GM23338 (cell line): Measurements from ENCODE around the gene MORN3. TPM values are rescaled to one million over a fixed set of nuclear protein-coding genes. Genes with fewer than 3 reads are reported as not detected.
A peak's percentile ranks its signal among the peaks of the same experiment; 100 is the strongest.

Experiments
- ATAC-seq: fragments of 200-7000 bp; cut with Tn5 transposase; 3 replicates; pipeline ENCODE4 v1.9.1; 2020
- DNase-seq: peaks from one replicate; pipeline ENCODE4 v3.0.0-alpha.2; 2015; ENCODE audit warnings: low spot score
- H2AFZ ChIP-seq: fragments of 200-600 bp; sonication (generic); 2 replicates; pipeline ENCODE4 v1.8.0; 2016; ENCODE audit warnings: antibody characterized with exemption, mild to moderate bottlenecking, moderate library complexity
- H3F3A ChIP-seq: fragments of 200-600 bp; sonication (generic); replicated peaks from 2 replicates; pipeline ENCODE4 v1.8.0; 2017; ENCODE audit warnings: antibody characterized with exemption, mixed run types, low read depth
- H3K27ac ChIP-seq: fragments of 200-600 bp; sonication (generic); 2 replicates; pipeline ENCODE4 v1.6.1; 2016; ENCODE audit warnings: low read depth
- H3K27me3 ChIP-seq: fragments of 200-600 bp; sonication (generic); 2 replicates; pipeline ENCODE4 v1.8.0; 2016; ENCODE audit warnings: mild to moderate bottlenecking, mixed run types, moderate library complexity; ENCODE audit not compliant: insufficient read depth
- H3K36me3 ChIP-seq: fragments of 200-600 bp; sonication (generic); 2 replicates; pipeline ENCODE4 v1.8.0; 2016; ENCODE audit warnings: mild to moderate bottlenecking; ENCODE audit not compliant: insufficient read depth
- H3K4me1 ChIP-seq: fragments of 200-600 bp; sonication (generic); 2 replicates; pipeline ENCODE4 v1.8.0; 2016; ENCODE audit warnings: mild to moderate bottlenecking, moderate library complexity; ENCODE audit not compliant: insufficient read depth
- H3K4me2 ChIP-seq: fragments of 200-600 bp; sonication (generic); 2 replicates; pipeline ENCODE4 v1.7.1; 2017; ENCODE audit warnings: mixed run types
- H3K4me3 ChIP-seq: fragments of 200-600 bp; sonication (generic); 2 replicates; pipeline ENCODE4 v1.6.1; 2016; ENCODE audit warnings: mixed run types
- H3K79me2 ChIP-seq: fragments of 200-600 bp; sonication (generic); replicated peaks from 2 replicates; pipeline ENCODE4 v1.8.0; 2017; ENCODE audit warnings: mild to moderate bottlenecking; ENCODE audit not compliant: insufficient read depth
- H3K9me2 ChIP-seq: fragments of 200-600 bp; sonication (generic); 2 replicates; pipeline ENCODE4 v1.8.0; 2017; ENCODE audit not compliant: insufficient read depth
- H4K20me1 ChIP-seq: fragments of 200-600 bp; sonication (generic); replicated peaks from 2 replicates; pipeline ENCODE4 v1.8.0; 2017; ENCODE audit warnings: mild to moderate bottlenecking; ENCODE audit not compliant: insufficient read depth
- H3K27ac Mint-ChIP-seq: 2 replicates; pipeline ENCODE4 v1.8.0; 2020; ENCODE audit warnings: inconsistent platforms, mild to moderate bottlenecking, moderate library complexity, mixed read lengths
- H3K27me3 Mint-ChIP-seq: 3 replicates; pipeline ENCODE4 v1.8.0; 2022; ENCODE audit warnings: low read depth, mild to moderate bottlenecking, moderate library complexity, mixed read lengths, inconsistent platforms; ENCODE audit not compliant: insufficient read depth, poor library complexity
- H3K36me3 Mint-ChIP-seq: 3 replicates; pipeline ENCODE4 v1.8.0; 2021; ENCODE audit warnings: low read depth, mild to moderate bottlenecking, inconsistent platforms, moderate library complexity, mixed read lengths
- H3K4me1 Mint-ChIP-seq: 3 replicates; pipeline ENCODE4 v1.8.0; 2020; ENCODE audit warnings: mild to moderate bottlenecking, inconsistent platforms, mixed read lengths
- H3K4me3 Mint-ChIP-seq: 3 replicates; pipeline ENCODE4 v1.8.0; 2021; ENCODE audit warnings: moderate library complexity, mild to moderate bottlenecking, inconsistent platforms, mixed read lengths
- H3K9me3 Mint-ChIP-seq: 3 replicates; pipeline ENCODE4 v1.8.0; 2020; ENCODE audit warnings: moderate library complexity, mild to moderate bottlenecking, inconsistent platforms, mixed read lengths
- CREB1 ChIP-seq: fragments of 250-450 bp; sonication (Bioruptor Pico); IDR thresholded peaks from 2 replicates; pipeline ENCODE4 v1.5.0; 2020; ENCODE audit warnings: low read depth, mild to moderate bottlenecking, moderate library complexity
- CTCF ChIP-seq, 2 experiments: fragments of 200-600 bp in 1 of 2; sonication (generic) in 1 of 2; conservative IDR thresholded peaks; 2 replicates each; pipeline versions ENCODE4 v1.5.1 to v1.6.1; 2016 to 2017; ENCODE audit warnings: antibody characterized with exemption in 2 of 2, low read depth in 2 of 2, mild to moderate bottlenecking in 2 of 2, moderate library complexity in 1 of 2
- EZH2 ChIP-seq: fragments of 200-600 bp; sonication (generic); IDR thresholded peaks from one replicate; pipeline ENCODE4 v1.8.0; 2017; ENCODE audit warnings: antibody characterized with exemption, mild to moderate bottlenecking, low read depth; ENCODE audit not compliant: unreplicated experiment
- EZH2phosphoT487 ChIP-seq: fragments of 200-600 bp; sonication (generic); IDR thresholded peaks from one replicate; pipeline ENCODE4 v1.8.1; 2018; ENCODE audit warnings: antibody characterized with exemption; ENCODE audit not compliant: unreplicated experiment
- JUNB ChIP-seq: IDR thresholded peaks from one replicate; pipeline ENCODE4 v1.6.1; 2016; ENCODE audit warnings: antibody characterized with exemption; ENCODE audit not compliant: unreplicated experiment
- NANOG ChIP-seq: IDR thresholded peaks from 2 replicates; pipeline ENCODE4 v1.6.1; 2016; ENCODE audit warnings: antibody characterized with exemption, borderline replicate concordance
- POLR2AphosphoS5 ChIP-seq: IDR thresholded peaks from 2 replicates; pipeline ENCODE4 v1.6.1; 2016; ENCODE audit warnings: antibody characterized with exemption, low read depth
- REST ChIP-seq: IDR thresholded peaks from one replicate; pipeline ENCODE4 v1.6.1; 2018; ENCODE audit warnings: antibody characterized with exemption; ENCODE audit not compliant: unreplicated experiment
- STAT1 ChIP-seq: IDR thresholded peaks from one replicate; pipeline ENCODE4 v1.6.1; 2016; ENCODE audit warnings: antibody characterized with exemption; ENCODE audit not compliant: unreplicated experiment
- ZNF114 ChIP-seq: fragments of 250-450 bp; sonication (Bioruptor Pico); IDR thresholded peaks from 2 replicates; pipeline ENCODE4 v1.5.0; 2020; ENCODE audit warnings: mild to moderate bottlenecking, moderate library complexity
- ZNF331 ChIP-seq: fragments of 250-450 bp; sonication (Bioruptor Pico); IDR thresholded peaks from 2 replicates; pipeline ENCODE4 v1.5.0; 2020; ENCODE audit warnings: low read depth, mild to moderate bottlenecking, moderate library complexity
- ZNF462 ChIP-seq: fragments of 250-450 bp; sonication (Bioruptor Pico); IDR thresholded peaks from 2 replicates; pipeline ENCODE4 v1.5.0; 2020; ENCODE audit warnings: mild to moderate bottlenecking, moderate library complexity
- polyA plus RNA-seq: library from polyadenylated mRNA; unstranded; fragments of >200 nt; fragmentation: Nextera tagmentation; extraction: Ambion mirVana; gene quantifications from 2 replicates; pipeline ENCODE4 v1.2.1, GENCODE V29; 2016
- total RNA-seq: library from RNA; depleted of rRNA; stranded (reverse); fragments of >200 nt; shearing (Covaris generic); gene quantifications from 2 replicates; pipeline ENCODE4 v1.2.3, GENCODE V29; 2014
- TF ChIP-seq, protein P1 (sequence below): IDR thresholded peaks from 2 replicates; pipeline ENCODE4 v1.6.1; 2016; ENCODE audit warnings: antibody characterized with exemption

The MORN3 gene
- total and polyA plus RNA-seq, 2 experiments from 2014 or later = 0.14 to 0.36 TPM

- no peaks in the 10 kb centered on the region for H3K27me3 ChIP-seq
- peaks cover 22% of the 10 kb centered on the region for H3F3A ChIP-seq
- Mint-ChIP-seq H3K4me1 (peaks cover 54% of the 10 kb centered on the region), H3K36me3 (peaks cover 35% of the 10 kb centered on the region), H3K27me3 (peaks cover 15% of the 10 kb centered on the region), H3K4me3 (peak overlapping the region; percentile 4; the same call in 1 of the 3 replicates), H3K27ac (peak overlapping the region; percentile 77), H3K9me3 (no peaks in the 10 kb centered on the region; the same call in 2 of the 3 replicates)
- no peaks in the 10 kb centered on the region; the same call in 1 of the 2 replicates for H3K36me3 ChIP-seq
- H3K4me1 ChIP-seq = peaks cover 51% of the 10 kb centered on the region
- no peak overlapping the region; the same call in 1 of the 2 replicates for H3K4me3 ChIP-seq
- peak overlapping the region; percentile 68 for H3K27ac ChIP-seq
- DNase-seq = no peak
- ATAC-seq = peak; percentile 8; the same call in 2 of the 3 replicates
- no peak overlapping the region for H2AFZ ChIP-seq
- peaks cover 93% of the 10 kb centered on the region for H3K79me2 ChIP-seq
- TF ChIP-seq CTCF (conservative IDR thresholded peaks at IDR 0.05; ENCODE audit: low read depth in 2 of 2) (no peak), NANOG (no peak), ZNF114 (no peak), JUNB (no peak), CREB1 (CRISPR knock-in tag) (no peak), ZNF331 (CRISPR knock-in tag) (no peak), POLR2AphosphoS5 (no peak), EZH2 (no peak), EZH2phosphoT487 (no peak), REST (no peak), STAT1 (no peak), ZNF462 (CRISPR knock-in tag) (no peak)
- TF ChIP-seq, protein P1, sequence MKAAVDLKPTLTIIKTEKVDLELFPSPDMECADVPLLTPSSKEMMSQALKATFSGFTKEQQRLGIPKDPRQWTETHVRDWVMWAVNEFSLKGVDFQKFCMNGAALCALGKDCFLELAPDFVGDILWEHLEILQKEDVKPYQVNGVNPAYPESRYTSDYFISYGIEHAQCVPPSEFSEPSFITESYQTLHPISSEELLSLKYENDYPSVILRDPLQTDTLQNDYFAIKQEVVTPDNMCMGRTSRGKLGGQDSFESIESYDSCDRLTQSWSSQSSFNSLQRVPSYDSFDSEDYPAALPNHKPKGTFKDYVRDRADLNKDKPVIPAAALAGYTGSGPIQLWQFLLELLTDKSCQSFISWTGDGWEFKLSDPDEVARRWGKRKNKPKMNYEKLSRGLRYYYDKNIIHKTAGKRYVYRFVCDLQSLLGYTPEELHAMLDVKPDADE = no peak
- H3K4me2 ChIP-seq = peak overlapping the region; percentile 62; the same call in 1 of the 2 replicates
- H3K9me2 ChIP-seq = no peaks in the 10 kb centered on the region
- peaks cover 51% of the 10 kb centered on the region for H4K20me1 ChIP-seq
These were observed 37.1 kb downstream of the MORN3 start for GRCh38 chr12:121632069-121632970.
